ENCODE measurements around the gene TPP2.

The TPP2 gene

GRCh38 chr13:102597029-102597961 is 509 bp downstream of the TPP2 start:
- DNase-seq: peak; percentile 24

GRCh38 chr13:102598061-102598460 is 1.3 kb downstream of the TPP2 start:
- DNase-seq: no peak

- DNase-seq: no peak
Observed at GRCh38 chr13:102599426-102600012, 2.7 kb downstream of the TPP2 start.

- no peak for DNase-seq
Observed at GRCh38 chr13:102606537-102607309, 9.9 kb downstream of the TPP2 start.

GRCh38 chr13:102608974-102609373 is 12.2 kb downstream of the TPP2 start:
- no peak for DNase-seq

- DNase-seq: no peak
Observed at GRCh38 chr13:102609696-102610095, 12.9 kb downstream of the TPP2 start.

GRCh38 chr13:102610296-102610895 is 13.6 kb downstream of the TPP2 start:
- DNase-seq: no peak

GRCh38 chr13:102617697-102618350 is 21.0 kb downstream of the TPP2 start:
- DNase-seq: no peak

- no peak for DNase-seq
Observed at GRCh38 chr13:102620516-102620915, 23.7 kb downstream of the TPP2 start.

- no peak for DNase-seq
Observed at GRCh38 chr13:102626928-102627327, 30.1 kb downstream of the TPP2 start.

GRCh38 chr13:102628559-102628958 is 31.8 kb downstream of the TPP2 start:
- no peak for DNase-seq

- DNase-seq: no peak
Observed at GRCh38 chr13:102631198-102631597, 34.4 kb downstream of the TPP2 start.

GRCh38 chr13:102638741-102639140 is 42.0 kb downstream of the TPP2 start:
- DNase-seq: no peak

- no peak for DNase-seq
Observed at GRCh38 chr13:102642029-102642428, 45.2 kb downstream of the TPP2 start.

- no peak for DNase-seq
Observed at GRCh38 chr13:102642475-102642874, 45.7 kb downstream of the TPP2 start.

- no peak for DNase-seq
Observed at GRCh38 chr13:102643656-102644055, 46.9 kb downstream of the TPP2 start.

- DNase-seq: no peak
Observed at GRCh38 chr13:102645701-102646100, 48.9 kb downstream of the TPP2 start.

GRCh38 chr13:102648046-102648445 is 51.3 kb downstream of the TPP2 start:
- DNase-seq: no peak

GRCh38 chr13:102650444-102650843 is 53.7 kb downstream of the TPP2 start:
- DNase-seq: no peak

- DNase-seq: peak; percentile 66
Observed at GRCh38 chr13:102651392-102651791, 54.6 kb downstream of the TPP2 start.

- peak; percentile 87 for DNase-seq
Observed at GRCh38 chr13:102651892-102652291, 55.1 kb downstream of the TPP2 start.

GRCh38 chr13:102654756-102655155 is 58.0 kb downstream of the TPP2 start:
- no peak for DNase-seq

GRCh38 chr13:102657630-102658029 is 60.8 kb downstream of the TPP2 start:
- no peak for DNase-seq

Measured in HCEC 1CT (cell line).